Lower leg skin (tissue), 4 donors: Measurements from ENCODE around the gene MVB12B. TPM values are rescaled to one million over a fixed set of nuclear protein-coding genes. Genes with fewer than 3 reads are reported as not detected.

Experiments used
- DNase-seq, 2 donors: peaks; one replicate each; pipeline ENCODE4 v3.0.0-alpha.2; 2019; ENCODE audit warnings: low spot score in 2 of 2
- H3K4me3 ChIP-seq: fragments of 200-600 bp; sonication (generic); 2 replicates; pipeline ENCODE4 v1.5.1; 2017; ENCODE audit warnings: mild to moderate bottlenecking, low read depth; ENCODE audit not compliant: poor library complexity, severe bottlenecking
- CTCF ChIP-seq, 3 donors: fragments of 450-650 bp; IDR thresholded peaks; one replicate each; pipeline ENCODE4 v1.5.1; 2016; ENCODE audit warnings: antibody characterized with exemption in 3 of 3, mild to moderate bottlenecking in 3 of 3, moderate library complexity in 2 of 3
- POLR2A ChIP-seq, 2 donors: fragments of 450-650 bp; IDR thresholded peaks; one replicate each; pipeline ENCODE4 v1.6.1; 2016 to 2017; ENCODE audit warnings: antibody characterized with exemption in 2 of 2, mild to moderate bottlenecking in 1 of 2, moderate library complexity in 1 of 2
- WGBS, 2 donors: methylation state at CpG; one replicate each; pipeline ENCODE4 v1.1.5; 2018; 5-methylcytosine and 5-hydroxymethylcytosine counted together
- intact Hi-C: fragments of 100-400 bp; cut with DNase I; formaldehyde crosslinking; loops from one replicate; pipeline ENCODE4 v1.15.0; 2023; ENCODE audit warnings: low total_unique reads
- total RNA-seq, 4 donors: library from RNA; depleted of rRNA; stranded (reverse); fragments of >200 nt; gene quantifications; one replicate each; pipeline ENCODE4 v1.1.0, GENCODE V29; 2016

Gene MVB12B
- total RNA-seq, 4 donors from 2014 or later = 8.6 to 12.5 (median 10.9) TPM

GRCh38 chr9:126502417-126503332 is 176.0 kb downstream of the MVB12B start:
- TF ChIP-seq CTCF (IDR thresholded peaks at IDR 0.05) (no peak), POLR2A (IDR thresholded peaks at IDR 0.05) (no peak)
- H3K4me3 ChIP-seq = no peak overlapping the region
- 90% methylated on average over 20 to 28 of the region's 34 CpGs for WGBS, 2 donors
- intact Hi-C loops = no loop called here
- no peak for DNase-seq

GRCh38 chr9:126503333-126504085 is 176.9 kb downstream of the MVB12B start:
- no peak overlapping the region for H3K4me3 ChIP-seq
- WGBS, 2 donors = 90 to 93% methylated on average over 16 to 28 of the region's 28 CpGs
- intact Hi-C loops = no loop called here
- no peak for DNase-seq
- no peak for TF ChIP-seq CTCF (IDR thresholded peaks at IDR 0.05)
- TF ChIP-seq POLR2A (IDR thresholded peaks at IDR 0.05) = no peak

DNA sequence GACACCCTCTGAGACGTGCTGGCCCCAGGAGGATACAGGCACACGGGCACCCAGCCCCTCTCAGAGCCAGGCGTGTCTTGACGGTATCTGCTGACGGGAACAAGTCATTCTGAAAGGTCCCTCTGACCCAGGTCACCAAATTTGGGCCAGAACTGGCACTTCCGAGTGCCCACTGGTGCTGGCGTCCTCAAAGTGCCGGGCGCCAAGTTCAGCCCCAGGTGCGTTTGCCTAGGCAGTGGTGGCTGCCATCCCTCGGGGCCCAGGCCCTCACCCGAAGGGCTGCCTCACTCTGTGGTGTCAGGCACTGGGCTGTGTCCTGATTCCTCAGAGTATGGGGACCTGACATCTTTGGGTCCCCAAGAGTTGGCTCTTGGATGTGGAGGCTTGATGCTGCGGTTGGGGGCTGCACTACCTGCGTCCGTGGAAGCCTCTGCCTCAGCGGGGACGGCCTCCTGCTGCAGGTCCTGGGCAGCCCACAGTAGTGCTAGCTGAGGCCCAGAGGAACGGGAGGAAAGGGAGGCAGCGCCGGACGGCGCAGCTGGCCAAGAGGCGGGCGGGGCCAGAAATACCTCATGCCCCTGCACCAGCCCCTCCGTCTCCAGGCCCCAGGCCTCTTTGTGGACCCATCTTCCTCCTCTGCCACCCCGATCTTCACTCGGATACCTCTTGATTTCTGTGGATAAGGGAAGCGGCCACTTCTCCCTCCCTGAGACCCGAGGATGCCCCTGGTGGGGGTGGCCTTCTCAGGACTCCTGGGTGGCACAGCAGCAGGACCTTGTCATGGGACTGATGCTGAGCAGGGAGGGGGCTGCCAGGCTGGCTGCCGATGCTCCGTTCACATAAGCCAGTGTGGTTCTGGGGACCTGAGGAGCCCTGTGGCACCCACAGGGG is 177.7 kb downstream of the MVB12B start:
- no peak for TF ChIP-seq POLR2A (IDR thresholded peaks at IDR 0.05)
- TF ChIP-seq CTCF (IDR thresholded peaks at IDR 0.05) = no peak
- DNase-seq = no peak
- intact Hi-C loops = no loop called here
- 92 to 93% methylated on average over 22 to 26 of the region's 31 CpGs for WGBS, 2 donors
- H3K4me3 ChIP-seq = no peak overlapping the region

DNA sequence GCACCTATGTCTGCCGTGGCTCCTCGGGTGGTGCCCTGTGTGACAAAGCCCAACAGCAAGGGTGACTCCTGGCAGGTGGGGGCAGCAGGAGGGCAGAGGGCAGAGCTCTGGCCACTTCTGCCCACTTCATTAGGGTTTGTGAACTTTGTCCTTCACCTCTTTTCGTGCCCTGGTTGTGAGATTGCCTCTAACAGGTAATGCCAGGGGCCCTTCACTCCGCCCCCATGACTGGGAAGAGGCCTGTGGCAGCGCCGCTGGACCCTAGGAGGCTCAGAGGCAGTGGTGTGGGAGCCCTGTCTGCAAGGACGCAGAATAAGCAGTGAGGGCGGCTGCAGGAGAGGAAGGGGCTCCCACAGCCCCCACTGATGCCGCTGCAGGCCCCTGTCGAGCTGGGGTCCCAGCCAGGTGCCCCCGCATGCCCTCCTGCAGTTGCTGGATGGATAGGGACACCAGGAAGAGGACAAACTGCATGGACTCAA is 178.4 kb downstream of the MVB12B start:
- 95 to 99% methylated on average over 11 of the region's 11 CpGs for WGBS, 2 donors
- TF ChIP-seq CTCF (IDR thresholded peaks at IDR 0.05) = no peak
- no peak for TF ChIP-seq POLR2A (IDR thresholded peaks at IDR 0.05)
- DNase-seq = no peak
- intact Hi-C loops = no loop called here
- H3K4me3 ChIP-seq = no peak overlapping the region

GRCh38 chr9:126505697-126506346 is 179.2 kb downstream of the MVB12B start:
- no peak for DNase-seq
- no peak for TF ChIP-seq CTCF (IDR thresholded peaks at IDR 0.05)
- TF ChIP-seq POLR2A (IDR thresholded peaks at IDR 0.05) = no peak
- WGBS, 2 donors = 90 to 91% methylated on average over 11 of the region's 11 CpGs
- intact Hi-C loops = no loop called here
- H3K4me3 ChIP-seq = no peak overlapping the region
